ENCODE measurements around the gene LHX4. TPM values are rescaled to one million over a fixed set of nuclear protein-coding genes. Genes with fewer than 3 reads are reported as not detected.

Gene LHX4
- total and polyA plus RNA-seq, 9 of the 15 experiments (the other 6 are each of a cell fraction or from before 2014, with no cell fraction given), result 0.01 to 0.11 (median 0.07) TPM; not detected in 5

GRCh38 chr1:180241716-180242544 lies 11.9 kb downstream of the LHX4 start:
- BruUV-seq (replicated peaks), result no TSS peak
- under 1% methylated on average over 8 of the region's 8 CpGs for WGBS (ENCODE audit: insufficient coverage, low coverage, missing lambda C conversion rate)
- DNase-seq (ENCODE audit: extremely low read depth in 1 of 4, low spot score in 3 of 4), result peak in 3 of 4 experiments; percentile 42 to 49 (median 45)
- ATAC-seq, result peak; percentile 59
- Histone ChIP-seq H3K27me3 (ENCODE audit: control insufficient read depth in 2 of 2, insufficient read depth in 2 of 2, low read length in 2 of 2) (peaks cover 37 to 43% of the 10 kb centered on the region in 2 experiments), H3K4me1 (replicated peaks in 1 of 2; ENCODE audit: control insufficient read depth in 2 of 2, insufficient read depth in 2 of 2, low read length in 2 of 2) (no peaks in the 10 kb centered on the region), H3K9me3 (replicated peaks; ENCODE audit: control insufficient read depth, insufficient read depth, low read depth, low read length) (no peaks in the 10 kb centered on the region), H3K4me3 (no peak overlapping the region), H2AFZ (ENCODE audit: low read depth, low read length) (no peak overlapping the region), H3K27ac (ENCODE audit: extremely low read depth, low read depth, low read length) (no peak overlapping the region), H3K36me3 (ENCODE audit: control insufficient read depth, insufficient read depth, low read length) (no peaks in the 10 kb centered on the region), H3K9ac (ENCODE audit: insufficient read depth in 1 of 2, low read depth in 2 of 2, low read length in 2 of 2) (no peak overlapping the region), H3K9me1 (ENCODE audit: control insufficient read depth, insufficient read depth, low read length) (no peaks in the 10 kb centered on the region), H4K20me1 (replicated peaks; ENCODE audit: control insufficient read depth, insufficient read depth, low read length) (no peaks in the 10 kb centered on the region), H3K4me2 (ENCODE audit: insufficient read depth, low read length) (no peak overlapping the region), H3K79me2 (ENCODE audit: control insufficient read depth, insufficient read depth, low read length) (no peaks in the 10 kb centered on the region)
- intact Hi-C loops (cut with micrococcal nuclease) (loop anchor here (5.0 kb wide), 1 partner anchor 535 kb away; no protein-coding TSS in a partner anchor), in situ Hi-C loops (cut with MboI) (no loop called here)
- peak; percentile 61 for FAIRE-seq
- ChIA-PET POLR2A (interaction anchor here (0.7 to 1.4 kb wide), 4 partner anchors 10 to 537 kb away, joined by 3 read pairs; no protein-coding TSS in a partner anchor), CTCF (ENCODE audit: low intra/inter-chr PET ratio) (interaction anchor here (0.7 kb wide), 1 partner anchor 8 kb away, joined by 5 read pairs; no protein-coding TSS in a partner anchor)
- TF ChIP-seq ATF1 (CRISPR knock-in tag; IDR thresholded peaks at IDR 0.05), result no peak
- TF ChIP-seq ATF1 (tag; IDR thresholded peaks at IDR 0.05), result no peak
- TF ChIP-seq POLR2G (IDR thresholded peaks at IDR 0.05; ENCODE audit: low read depth, low read length), result no peak
- peak; percentile 97 for TF ChIP-seq REST (IDR thresholded peaks at IDR 0.05; ENCODE audit: borderline replicate concordance)
- TF ChIP-seq REST (CRISPR knock-in tag; IDR thresholded peaks at IDR 0.05; ENCODE audit: low read depth), result peak; percentile 86
- no peak for TF ChIP-seq FOXM1 (IDR thresholded peaks at IDR 0.05; ENCODE audit: low read depth)
- TF ChIP-seq FOXM1 (CRISPR knock-in tag; IDR thresholded peaks at IDR 0.05; ENCODE audit: low read depth), result no peak
- TF ChIP-seq L3MBTL2 (IDR thresholded peaks at IDR 0.05), result no peak
- TF ChIP-seq ZNF280B (CRISPR knock-in tag; IDR thresholded peaks at IDR 0.05), result no peak
- no peak for TF ChIP-seq SIN3B (IDR thresholded peaks at IDR 0.05; ENCODE audit: low read depth)
- TF ChIP-seq ESRRB (CRISPR knock-in tag; IDR thresholded peaks at IDR 0.05; ENCODE audit: borderline replicate concordance), result no peak
- no peak for TF ChIP-seq RAD21 (CRISPR knock-in tag; conservative IDR thresholded peaks at IDR 0.05 in 1 of 2, IDR thresholded peaks at IDR 0.05 in 1 of 2)
- TF ChIP-seq GABPB2 (CRISPR knock-in tag; conservative IDR thresholded peaks at IDR 0.05), result no peak

All from K562 (cell line).